ENCODE measurements around the gene ZNF749.
A peak's percentile ranks its signal among the peaks of the same experiment; 100 is the strongest.
"Not testable (repeated sequence)": the region's sequence is repeated elsewhere in the genome, so short reads cannot be mapped to it uniquely, and the experiment has no call there.

The ZNF749 gene

DNA sequence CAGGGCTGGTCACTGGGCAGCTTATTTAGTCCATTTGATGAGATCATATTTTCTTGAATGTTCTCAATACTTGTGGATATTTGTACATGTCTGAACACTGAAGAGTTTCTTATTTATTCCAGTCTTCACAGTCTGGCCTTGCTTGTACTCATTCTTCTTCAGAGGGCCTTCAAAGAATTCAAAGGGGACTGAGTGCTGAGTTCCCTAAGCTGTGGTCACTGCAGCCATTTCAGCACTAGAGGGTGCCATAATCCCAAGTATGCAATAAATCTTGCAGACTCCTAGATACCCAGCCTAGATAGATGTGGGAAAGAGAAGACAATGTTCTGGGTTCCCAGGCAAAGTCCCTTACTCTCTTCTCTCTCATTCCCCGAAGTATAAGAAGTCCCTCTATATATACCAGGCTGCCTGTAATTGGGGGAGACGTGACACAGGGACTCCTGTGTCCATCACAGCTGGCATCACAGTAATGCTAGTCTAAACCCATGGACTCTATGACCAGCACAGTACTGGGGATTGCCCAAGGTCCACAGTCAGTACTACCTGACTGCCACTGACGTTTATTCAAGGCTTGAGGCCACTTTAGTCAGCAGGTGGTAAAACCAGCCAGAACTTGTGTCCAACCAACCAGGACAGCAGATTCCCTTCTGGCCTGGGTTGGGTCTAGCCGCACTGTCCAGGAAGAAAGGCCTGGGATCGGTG, 30.7 kb downstream of the ZNF749 start:
- no peak for DNase-seq (ENCODE audit: low read depth in 2 of 2)

DNA sequence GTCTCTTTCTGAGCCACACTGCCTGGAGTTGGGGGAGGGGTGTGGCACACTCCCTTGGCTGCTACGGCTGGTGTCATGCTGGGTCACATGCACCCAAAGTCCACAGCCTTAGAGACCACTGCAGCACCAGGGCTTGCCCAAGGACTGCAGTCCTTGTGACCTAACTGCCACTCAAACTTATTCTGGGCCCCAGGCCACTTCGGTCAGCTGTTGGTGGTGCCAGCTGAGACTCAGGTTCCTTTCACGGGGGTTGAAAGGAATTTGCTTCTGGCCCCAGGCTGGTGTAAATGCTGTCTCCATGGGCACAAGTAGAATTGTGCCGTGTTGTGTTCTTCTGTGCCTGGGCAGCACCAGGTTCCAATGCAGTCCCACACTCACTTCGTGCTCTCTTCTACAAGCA, 31.4 kb downstream of the ZNF749 start:
- no peak for DNase-seq (ENCODE audit: low read depth in 2 of 2)

DNA sequence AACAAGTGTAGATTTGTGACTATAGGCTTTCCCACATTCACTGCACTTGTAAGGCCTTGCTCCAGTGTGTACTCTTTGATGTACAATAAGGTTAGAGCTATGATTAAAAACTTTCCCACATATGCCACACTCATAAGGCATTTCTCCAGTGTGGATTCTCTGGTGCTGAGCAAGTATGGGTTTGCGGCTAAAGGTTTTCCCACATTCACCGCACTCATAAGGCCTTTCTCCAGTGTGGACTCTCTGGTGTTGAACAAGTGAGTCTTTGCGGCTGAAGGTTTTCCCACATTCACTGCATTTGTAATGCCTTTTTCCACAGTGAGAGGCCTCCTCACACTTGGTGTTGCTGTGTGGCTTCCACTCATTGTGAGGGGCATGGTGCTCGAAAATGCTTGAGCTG, 38.5 kb downstream of the ZNF749 start:
- no peak for DNase-seq (ENCODE audit: low read depth in 2 of 2)

DNA sequence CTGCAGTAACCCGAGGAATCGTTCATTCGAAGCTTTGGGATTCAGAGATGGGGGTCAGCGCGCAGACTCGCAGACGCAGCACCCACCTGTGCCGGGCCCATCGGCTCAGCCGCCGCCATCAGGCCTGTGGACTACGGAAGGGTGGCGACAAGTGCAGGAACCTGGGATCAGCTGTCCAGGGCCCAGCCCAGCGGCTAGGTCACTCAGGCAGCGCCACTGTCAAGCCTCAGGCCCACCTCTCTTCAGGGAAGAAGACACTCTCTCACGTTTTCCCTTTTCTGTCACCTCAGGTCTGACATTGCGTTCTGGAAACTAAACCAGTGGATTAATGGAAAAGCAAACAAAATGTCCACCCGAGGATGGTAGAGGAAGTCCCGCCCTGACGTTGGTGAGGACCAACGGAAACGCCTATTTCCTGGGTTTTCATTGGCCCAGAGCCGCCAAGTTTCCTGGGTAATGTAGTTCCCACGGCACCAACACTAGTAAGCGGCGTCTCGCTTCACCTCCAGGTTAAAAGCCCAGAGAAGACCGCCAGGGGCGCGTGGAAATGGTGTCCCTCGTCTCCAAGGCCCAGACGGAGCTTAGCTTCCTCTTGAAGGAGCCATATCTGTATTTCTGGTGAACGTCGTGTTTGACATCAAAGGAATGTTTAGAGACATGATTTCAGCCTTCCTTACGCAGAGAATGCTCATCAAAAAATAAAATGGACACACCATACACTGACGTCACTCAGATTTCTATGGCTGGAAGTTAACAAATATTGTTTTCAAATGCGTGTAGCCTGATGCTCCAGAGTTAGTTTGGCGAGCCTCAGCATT, 42.3 kb downstream of the ZNF749 start, which contains the start of gene ZNF772:
Gene ZNF772 (minus strand): TSS at position 376 of the 818 bp plus-strand sequence. CDS start 257 bp downstream, at position 119.
- DNase-seq (ENCODE audit: low read depth in 2 of 2) = peak; percentile 71 to 76

DNA sequence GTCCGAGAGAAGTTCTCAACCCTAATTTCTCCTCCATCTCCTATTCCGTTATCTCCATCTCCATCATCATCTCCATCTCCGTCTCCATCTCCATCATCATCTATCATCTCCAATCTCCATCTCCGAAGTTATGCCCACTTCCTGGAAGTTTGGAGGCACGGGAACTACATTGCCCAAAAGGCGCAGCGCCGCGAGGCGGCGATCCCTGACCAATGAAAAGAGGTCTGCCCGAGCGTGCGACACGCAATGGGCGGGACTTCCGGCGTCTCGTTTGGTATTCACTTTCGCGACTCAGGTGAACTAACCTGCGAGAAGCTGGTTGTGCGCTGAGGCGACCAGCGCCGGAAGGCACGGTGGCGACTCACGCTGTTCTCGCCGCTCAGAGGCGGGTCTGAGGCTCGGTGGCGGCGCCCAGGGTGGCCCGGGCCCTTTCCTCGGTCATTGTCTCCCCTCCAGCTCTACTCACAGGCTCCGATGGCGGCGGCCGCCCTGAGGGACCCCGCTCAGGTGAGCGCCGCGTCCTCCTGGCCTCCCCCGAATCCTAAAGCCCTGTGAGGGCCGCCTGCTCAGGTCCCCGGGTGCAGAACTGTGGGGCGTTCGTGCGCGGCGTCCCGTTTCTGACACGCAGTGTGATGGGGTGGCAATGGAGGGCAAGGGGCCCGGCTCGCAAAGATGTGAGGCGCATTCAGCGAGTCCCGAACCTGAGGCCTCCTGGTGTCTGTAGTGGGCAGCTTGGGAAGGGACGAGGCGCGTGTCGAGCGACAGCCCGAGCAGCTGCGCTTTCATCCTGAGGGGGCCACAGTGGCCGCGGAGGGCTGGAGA, 52.6 kb downstream of the ZNF749 start, which contains the start of gene ZNF419:
Gene ZNF419 (plus strand): TSS at position 274 of the 822 bp plus-strand sequence. CDS start 201 bp downstream, at position 475.
- peak; percentile 87 to 90 for DNase-seq (ENCODE audit: low read depth in 2 of 2)

DNA sequence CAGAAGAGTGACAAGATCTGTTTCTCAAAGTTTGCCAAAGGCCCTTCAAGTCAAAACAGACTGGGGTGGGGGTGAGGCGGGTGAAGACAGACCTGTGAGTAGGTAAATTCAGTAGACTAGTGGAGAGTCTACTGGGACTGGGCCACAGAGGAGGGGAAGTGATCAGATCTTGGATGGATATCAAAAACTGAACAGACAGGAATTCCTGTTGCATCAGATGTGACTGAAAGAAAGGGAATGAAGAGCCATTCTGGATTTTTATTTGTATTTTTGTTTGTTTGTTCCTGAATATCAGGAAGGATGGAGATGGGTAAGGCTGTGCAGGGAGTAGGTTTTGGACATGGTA, 53.1 kb downstream of the ZNF749 start:
- not testable (repeated sequence) for DNase-seq (ENCODE audit: low read depth in 2 of 2)

All from stimulated activated CD4-positive, alpha-beta T cell treated with anti-CD3 and anti-CD28 coated beads, Interleukin-1b, Interleukin-23, amount 100 ng/mL, for 4 hours (primary cell).